GM12878 (cell line): Measurements from ENCODE around the gene RFX7.

Source experiments
- ATF3 ChIP-seq: IDR thresholded peaks from 2 replicates; pipeline ENCODE4 v1.6.1; 2011; ENCODE audit warnings: low read depth, mild to moderate bottlenecking, low read length, moderate library complexity, borderline replicate concordance; ENCODE audit errors: extremely low read depth
- CTCF ChIP-seq, 3 experiments: IDR thresholded peaks in 2 of 3; conservative IDR thresholded peaks in 1 of 3; 2 replicates each; pipeline ENCODE4 v1.5.1; 2011; ENCODE audit warnings: low read depth in 3 of 3, low read length in 3 of 3, mild to moderate bottlenecking in 3 of 3, control low read depth in 2 of 3, moderate library complexity in 2 of 3, inconsistent platforms in 1 of 3, mixed read lengths in 1 of 3; ENCODE audit not compliant: control insufficient read depth in 2 of 3, insufficient read depth in 1 of 3; ENCODE audit errors: extremely low read depth in 1 of 3
- EP300 ChIP-seq, 2 experiments: fragments of 150-350 bp in 1 of 2; IDR thresholded peaks; 2 replicates each; pipeline ENCODE4 v1.6.1; 2011 to 2012; ENCODE audit warnings: low read depth in 2 of 2, low read length in 2 of 2, borderline replicate concordance in 1 of 2, improper control_type of control experiment in 1 of 2, inconsistent platforms in 1 of 2; ENCODE audit not compliant: control insufficient read depth in 1 of 2
- ESRRA ChIP-seq: IDR thresholded peaks from 2 replicates; pipeline ENCODE4 v1.6.1; 2012; ENCODE audit warnings: mild to moderate bottlenecking, low read length, improper control_type of control experiment
- EZH2 ChIP-seq: IDR thresholded peaks from 2 replicates; pipeline ENCODE4 v1.6.1; 2012; ENCODE audit warnings: low read depth, mild to moderate bottlenecking, control low read depth, inconsistent platforms, low read length, borderline replicate concordance; ENCODE audit not compliant: control insufficient read depth
- MTA3 ChIP-seq: IDR thresholded peaks from 2 replicates; pipeline ENCODE4 v1.6.1; 2012; ENCODE audit warnings: low read length, inconsistent platforms, borderline replicate concordance
- RBBP5 ChIP-seq: fragments of 200-600 bp; sonication (generic); conservative IDR thresholded peaks from 2 replicates; pipeline ENCODE4 v1.6.1; 2016
- TBL1XR1 ChIP-seq: IDR thresholded peaks from 2 replicates; pipeline ENCODE4 v1.6.1; 2012; ENCODE audit warnings: low read depth, low read length, improper control_type of control experiment
- TF ChIP-seq, protein P1 (sequence below): fragments of 150-350 bp; IDR thresholded peaks from 2 replicates; pipeline ENCODE4 v1.6.1; 2016; ENCODE audit warnings: low read depth, low read length

GRCh38 chr15:56045068-56045748, 198.5 kb downstream of the RFX7 start:
- TF ChIP-seq RBBP5 (no peak), TBL1XR1 (no peak), MTA3 (no peak), EP300 (IDR thresholded peaks at IDR 0.05; ENCODE audit: borderline replicate concordance in 1 of 2, control insufficient read depth in 1 of 2, low read depth in 2 of 2, low read length in 2 of 2) (no peak), ESRRA (no peak), ATF3 (no peak), EZH2 (no peak), CTCF (IDR thresholded peaks at IDR 0.05 in 2 of 3, conservative IDR thresholded peaks at IDR 0.05 in 1 of 3; ENCODE audit: control insufficient read depth in 2 of 3, extremely low read depth in 1 of 3, insufficient read depth in 1 of 3, low read depth in 3 of 3, low read length in 3 of 3) (no peak)
- TF ChIP-seq, protein P1, sequence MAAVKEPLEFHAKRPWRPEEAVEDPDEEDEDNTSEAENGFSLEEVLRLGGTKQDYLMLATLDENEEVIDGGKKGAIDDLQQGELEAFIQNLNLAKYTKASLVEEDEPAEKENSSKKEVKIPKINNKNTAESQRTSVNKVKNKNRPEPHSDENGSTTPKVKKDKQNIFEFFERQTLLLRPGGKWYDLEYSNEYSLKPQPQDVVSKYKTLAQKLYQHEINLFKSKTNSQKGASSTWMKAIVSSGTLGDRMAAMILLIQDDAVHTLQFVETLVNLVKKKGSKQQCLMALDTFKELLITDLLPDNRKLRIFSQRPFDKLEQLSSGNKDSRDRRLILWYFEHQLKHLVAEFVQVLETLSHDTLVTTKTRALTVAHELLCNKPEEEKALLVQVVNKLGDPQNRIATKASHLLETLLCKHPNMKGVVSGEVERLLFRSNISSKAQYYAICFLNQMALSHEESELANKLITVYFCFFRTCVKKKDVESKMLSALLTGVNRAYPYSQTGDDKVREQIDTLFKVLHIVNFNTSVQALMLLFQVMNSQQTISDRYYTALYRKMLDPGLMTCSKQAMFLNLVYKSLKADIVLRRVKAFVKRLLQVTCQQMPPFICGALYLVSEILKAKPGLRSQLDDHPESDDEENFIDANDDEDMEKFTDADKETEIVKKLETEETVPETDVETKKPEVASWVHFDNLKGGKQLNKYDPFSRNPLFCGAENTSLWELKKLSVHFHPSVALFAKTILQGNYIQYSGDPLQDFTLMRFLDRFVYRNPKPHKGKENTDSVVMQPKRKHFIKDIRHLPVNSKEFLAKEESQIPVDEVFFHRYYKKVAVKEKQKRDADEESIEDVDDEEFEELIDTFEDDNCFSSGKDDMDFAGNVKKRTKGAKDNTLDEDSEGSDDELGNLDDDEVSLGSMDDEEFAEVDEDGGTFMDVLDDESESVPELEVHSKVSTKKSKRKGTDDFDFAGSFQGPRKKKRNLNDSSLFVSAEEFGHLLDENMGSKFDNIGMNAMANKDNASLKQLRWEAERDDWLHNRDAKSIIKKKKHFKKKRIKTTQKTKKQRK, result no peak
